Left lung (tissue), 10 donors: ENCODE data around the gene ALPP. TPM values are rescaled to one million over a fixed set of nuclear protein-coding genes. Genes with fewer than 3 reads are reported as not detected.
"Not testable (repeated sequence)": the region's sequence is repeated elsewhere in the genome, so short reads cannot be mapped to it uniquely, and the experiment has no call there.

Source experiments
- ATAC-seq: fragments of 200-7000 bp; cut with Tn5 transposase; one replicate; pipeline ENCODE4 v1.9.1; 2020; ENCODE audit warnings: moderate library complexity
- DNase-seq, 4 donors: peaks; one replicate each; pipeline ENCODE4 v3.0.0-alpha.2; 2013 to 2020
- H3K27ac ChIP-seq, 2 donors: fragments of 200-600 bp; sonication (generic) in 1 of 2; one replicate each; pipeline versions ENCODE4 v1.5.0 to v1.8.0; 2020 to 2021
- H3K27me3 ChIP-seq, 2 donors: fragments of 200-600 bp; sonication (generic) in 1 of 2; one replicate each; pipeline versions ENCODE4 v1.5.0 to v1.8.0; 2020 to 2021
- H3K36me3 ChIP-seq, 2 donors: fragments of 200-600 bp; sonication (generic) in 1 of 2; one replicate each; pipeline versions ENCODE4 v1.5.0 to v1.8.0; 2020 to 2021
- H3K4me1 ChIP-seq, 2 donors: fragments of 200-600 bp; one replicate each; pipeline ENCODE4 v1.8.0; 2021
- H3K4me3 ChIP-seq, 2 donors: fragments of 200-600 bp; sonication (generic) in 1 of 2; one replicate each; pipeline versions ENCODE4 v1.5.0 to v1.8.0; 2020 to 2021; ENCODE audit warnings: mild to moderate bottlenecking in 1 of 2
- H3K9me3 ChIP-seq, 2 donors: fragments of 200-600 bp; sonication (generic) in 1 of 2; one replicate each; pipeline versions ENCODE4 v1.5.0 to v1.8.0; 2020 to 2021
- CTCF ChIP-seq, 2 donors: fragments of 200-600 bp; sonication (generic) in 1 of 2; IDR thresholded peaks; one replicate each; pipeline versions ENCODE4 v1.5.0 to v1.8.0; 2021; ENCODE audit warnings: antibody characterized with exemption in 2 of 2
- intact Hi-C, 2 donors: fragments of 100-400 bp; cut with DNase I; formaldehyde crosslinking; loops; one replicate each; pipeline versions ENCODE4 v1.11.2 to v1.14.2; 2022
- polyA plus RNA-seq, 6 donors: library from polyadenylated mRNA; unstranded; fragments of 120-200 nt; gene quantifications; one replicate each; pipeline ENCODE4 v1.2.1, GENCODE V29; 2013; ENCODE audit not compliant: insufficient read length in 6 of 6
- total RNA-seq, 2 donors: library from RNA; stranded (reverse); fragmentation: NEBNext Ultra II Directional; extraction: Animal tissue kit (Norgen Biotek cat#: 25700); gene quantifications; one replicate each; pipeline ENCODE4 v1.2.1, GENCODE V29; 2021
- donor health status: DM: no; HTN: yes; CAD: no.
- donor health status: DM: no; HTN: no; CAD: no.

ALPP gene
- total and polyA plus RNA-seq, 8 donors: 0.07 to 14.1 (median 0.18) TPM; not detected in 3

GRCh38 chr2:232388324-232388891 lies 9.9 kb downstream of the ALPP start:
- Histone ChIP-seq H3K9me3 (no peaks in the 10 kb centered on the region), H3K4me3 (peak overlapping the region in 1 of 2 donors; percentile 13), H3K36me3 (no peaks in the 10 kb centered on the region), H3K27me3 (peaks cover 48 to 80% of the 10 kb centered on the region in 2 donors), H3K27ac (no peak overlapping the region), H3K4me1 (peaks cover 0 to 6% of the 10 kb centered on the region in 2 donors)
- intact Hi-C loops: no loop called here
- TF ChIP-seq CTCF (IDR thresholded peaks at IDR 0.05): no peak
- DNase-seq (peak in 1 of 4 donors; percentile 78), ATAC-seq (no peak)

GRCh38 chr2:232389327-232389726 lies 10.8 kb downstream of the ALPP start:
- DNase-seq: peak in 1 of 4 donors; percentile 6
- Histone ChIP-seq H3K27me3 (peaks cover 48 to 76% of the 10 kb centered on the region in 2 donors), H3K36me3 (no peaks in the 10 kb centered on the region), H3K9me3 (no peaks in the 10 kb centered on the region), H3K27ac (no peak overlapping the region), H3K4me3 (no peak overlapping the region), H3K4me1 (peaks cover 0 to 6% of the 10 kb centered on the region in 2 donors)
- intact Hi-C loops: no loop called here
- no peak for TF ChIP-seq CTCF (IDR thresholded peaks at IDR 0.05)
- ATAC-seq: no peak

GRCh38 chr2:232390661-232391060 lies 12.1 kb downstream of the ALPP start:
- H3K4me3 ChIP-seq: no peak overlapping the region
- no peak for DNase-seq
- H3K36me3 ChIP-seq: no peaks in the 10 kb centered on the region
- intact Hi-C loops: no loop called here
- ATAC-seq: no peak
- no peak overlapping the region for H3K27ac ChIP-seq
- peaks cover 42 to 73% of the 10 kb centered on the region in 2 donors for H3K27me3 ChIP-seq
- TF ChIP-seq CTCF (IDR thresholded peaks at IDR 0.05): no peak
- H3K9me3 ChIP-seq: no peaks in the 10 kb centered on the region
- H3K4me1 ChIP-seq: peaks cover 0 to 6% of the 10 kb centered on the region in 2 donors

- Histone ChIP-seq H3K4me1 (no peaks in the 10 kb centered on the region), H3K27me3 (peaks cover 16 to 66% of the 10 kb centered on the region in 2 donors), H3K27ac (no peak overlapping the region), H3K9me3 (no peaks in the 10 kb centered on the region), H3K36me3 (no peaks in the 10 kb centered on the region), H3K4me3 (no peak overlapping the region)
- ATAC-seq: no peak
- peak in 1 of 4 donors; percentile 42 for DNase-seq
- TF ChIP-seq CTCF (IDR thresholded peaks at IDR 0.05): no peak
- intact Hi-C loops: no loop called here
Measured at GRCh38 chr2:232393556-232393955, 15.0 kb downstream of the ALPP start.

GRCh38 chr2:232394431-232394830 lies 15.9 kb downstream of the ALPP start:
- H3K9me3 ChIP-seq, intact Hi-C loops, H3K4me1 ChIP-seq, H3K27ac ChIP-seq, H3K36me3 ChIP-seq, H3K4me3 ChIP-seq, ATAC-seq: not testable (repeated sequence)
- H3K27me3 ChIP-seq: peaks cover 7 to 66% of the 10 kb centered on the region in 2 donors
- peak in 1 of 4 donors; percentile 21 for DNase-seq

GRCh38 chr2:232395586-232395985 lies 17.0 kb downstream of the ALPP start:
- no peaks in the 10 kb centered on the region for H3K36me3 ChIP-seq
- no peak for TF ChIP-seq CTCF (IDR thresholded peaks at IDR 0.05)
- intact Hi-C loops: no loop called here
- no peak for DNase-seq
- H3K4me1 ChIP-seq: no peaks in the 10 kb centered on the region
- ATAC-seq: no peak
- H3K9me3 ChIP-seq: no peaks in the 10 kb centered on the region
- no peak overlapping the region for H3K27ac ChIP-seq
- peaks cover 7 to 66% of the 10 kb centered on the region in 2 donors for H3K27me3 ChIP-seq
- H3K4me3 ChIP-seq: no peak overlapping the region
